ENCODE data around the gene RAPGEF2.

DNA sequence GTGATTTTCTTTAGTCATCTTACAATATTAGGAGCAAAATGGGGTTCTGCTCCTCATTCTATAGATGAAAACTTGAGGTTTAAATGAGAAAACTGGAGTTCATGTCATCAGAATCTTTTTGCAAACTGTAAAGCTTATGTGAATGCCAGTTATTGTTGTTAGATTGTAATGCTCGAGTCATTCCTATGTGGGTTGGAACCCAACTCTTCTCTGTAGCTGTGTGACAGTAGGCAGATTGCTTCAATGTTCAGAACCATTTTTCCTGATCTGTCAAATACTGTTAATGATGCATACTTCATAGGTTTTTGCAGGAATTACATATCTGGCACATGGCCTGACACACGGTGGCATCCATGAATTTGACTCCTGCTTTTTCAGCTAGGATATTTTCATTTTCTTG lies 178.9 kb downstream of the RAPGEF2 start:
- TF ChIP-seq, protein P1, sequence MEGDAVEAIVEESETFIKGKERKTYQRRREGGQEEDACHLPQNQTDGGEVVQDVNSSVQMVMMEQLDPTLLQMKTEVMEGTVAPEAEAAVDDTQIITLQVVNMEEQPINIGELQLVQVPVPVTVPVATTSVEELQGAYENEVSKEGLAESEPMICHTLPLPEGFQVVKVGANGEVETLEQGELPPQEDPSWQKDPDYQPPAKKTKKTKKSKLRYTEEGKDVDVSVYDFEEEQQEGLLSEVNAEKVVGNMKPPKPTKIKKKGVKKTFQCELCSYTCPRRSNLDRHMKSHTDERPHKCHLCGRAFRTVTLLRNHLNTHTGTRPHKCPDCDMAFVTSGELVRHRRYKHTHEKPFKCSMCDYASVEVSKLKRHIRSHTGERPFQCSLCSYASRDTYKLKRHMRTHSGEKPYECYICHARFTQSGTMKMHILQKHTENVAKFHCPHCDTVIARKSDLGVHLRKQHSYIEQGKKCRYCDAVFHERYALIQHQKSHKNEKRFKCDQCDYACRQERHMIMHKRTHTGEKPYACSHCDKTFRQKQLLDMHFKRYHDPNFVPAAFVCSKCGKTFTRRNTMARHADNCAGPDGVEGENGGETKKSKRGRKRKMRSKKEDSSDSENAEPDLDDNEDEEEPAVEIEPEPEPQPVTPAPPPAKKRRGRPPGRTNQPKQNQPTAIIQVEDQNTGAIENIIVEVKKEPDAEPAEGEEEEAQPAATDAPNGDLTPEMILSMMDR (IDR thresholded peaks at IDR 0.05): no peak
- no peak for TF ChIP-seq POLR2A (IDR thresholded peaks at IDR 0.05)

Measured in testis (tissue), 2 donors.